ENCODE data around the gene SMG5.

DNA sequence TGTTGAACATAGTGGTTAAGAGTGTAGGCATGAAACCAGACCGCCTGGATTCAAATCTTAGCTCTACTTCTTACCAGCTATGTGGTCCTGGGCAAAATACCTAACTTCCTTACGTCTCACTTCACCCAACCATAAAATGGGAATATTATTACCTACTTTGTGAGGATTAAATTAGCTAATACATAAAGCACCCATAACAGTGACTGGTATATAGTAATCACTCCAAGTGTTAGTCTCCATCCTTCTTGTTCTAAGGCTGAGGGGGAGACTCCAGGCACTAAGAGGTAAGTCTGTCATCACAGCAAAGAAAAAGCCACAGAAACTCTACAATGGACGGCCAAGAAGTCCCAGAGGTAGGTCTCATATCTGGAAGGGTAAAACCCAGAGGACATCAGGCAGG lies 2.8 kb downstream of the SMG5 start:
- TF ChIP-seq, protein P1, sequence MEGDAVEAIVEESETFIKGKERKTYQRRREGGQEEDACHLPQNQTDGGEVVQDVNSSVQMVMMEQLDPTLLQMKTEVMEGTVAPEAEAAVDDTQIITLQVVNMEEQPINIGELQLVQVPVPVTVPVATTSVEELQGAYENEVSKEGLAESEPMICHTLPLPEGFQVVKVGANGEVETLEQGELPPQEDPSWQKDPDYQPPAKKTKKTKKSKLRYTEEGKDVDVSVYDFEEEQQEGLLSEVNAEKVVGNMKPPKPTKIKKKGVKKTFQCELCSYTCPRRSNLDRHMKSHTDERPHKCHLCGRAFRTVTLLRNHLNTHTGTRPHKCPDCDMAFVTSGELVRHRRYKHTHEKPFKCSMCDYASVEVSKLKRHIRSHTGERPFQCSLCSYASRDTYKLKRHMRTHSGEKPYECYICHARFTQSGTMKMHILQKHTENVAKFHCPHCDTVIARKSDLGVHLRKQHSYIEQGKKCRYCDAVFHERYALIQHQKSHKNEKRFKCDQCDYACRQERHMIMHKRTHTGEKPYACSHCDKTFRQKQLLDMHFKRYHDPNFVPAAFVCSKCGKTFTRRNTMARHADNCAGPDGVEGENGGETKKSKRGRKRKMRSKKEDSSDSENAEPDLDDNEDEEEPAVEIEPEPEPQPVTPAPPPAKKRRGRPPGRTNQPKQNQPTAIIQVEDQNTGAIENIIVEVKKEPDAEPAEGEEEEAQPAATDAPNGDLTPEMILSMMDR (conservative IDR thresholded peaks at IDR 0.05; ENCODE audit: low read length): no peak
- TF ChIP-seq EZH2phosphoT487 (IDR thresholded peaks at IDR 0.05; ENCODE audit: borderline replicate concordance): no peak

Data from Loucy (cell line).